Liver (tissue), 3 donors: Measurements from ENCODE around the gene PROB1.

Source experiments
- CTCF ChIP-seq: fragments of 150-350 bp; IDR thresholded peaks from 2 replicates; pipeline ENCODE4 v1.5.1; 2017; ENCODE audit warnings: improper control_type of control experiment, low read depth, low read length; ENCODE audit not compliant: missing input control
- EGR1 ChIP-seq, 2 donors: IDR thresholded peaks; 2 replicates each; pipeline ENCODE4 v1.6.1; 2016 to 2018; ENCODE audit warnings: antibody characterized with exemption in 2 of 2, low read depth in 2 of 2
- GABPA ChIP-seq, 2 donors: IDR thresholded peaks in 1 of 2; conservative IDR thresholded peaks in 1 of 2; 2 replicates each; pipeline ENCODE4 v1.6.1; 2016; ENCODE audit warnings: antibody characterized with exemption in 2 of 2, mild to moderate bottlenecking in 1 of 2, moderate library complexity in 1 of 2
- RAD21 ChIP-seq, 2 donors: IDR thresholded peaks; 2 replicates each; pipeline ENCODE4 v1.6.1; 2016; ENCODE audit warnings: antibody characterized with exemption in 2 of 2, mild to moderate bottlenecking in 2 of 2
- donor health status: healthy.
- donor health status: healthy.

- TF ChIP-seq CTCF (no peak), RAD21 (IDR thresholded peaks at IDR 0.05) (no peak), EGR1 (IDR thresholded peaks at IDR 0.05; ENCODE audit: low read depth in 2 of 2) (no peak), GABPA (IDR thresholded peaks at IDR 0.05 in 1 of 2, conservative IDR thresholded peaks at IDR 0.05 in 1 of 2) (no peak)
These were observed 3.2 kb downstream of the PROB1 start for GRCh38 chr5:139391570-139392323.
